Peyer's patch (tissue), 4 donors: Measurements from ENCODE around the gene SZT2. TPM values are rescaled to one million over a fixed set of nuclear protein-coding genes. Genes with fewer than 3 reads are reported as not detected.

ENCODE experiments used
- DNase-seq, 3 donors: peaks; one replicate each; pipeline ENCODE4 v3.0.0-alpha.2; 2017 to 2019
- H3K27ac ChIP-seq, 4 donors: fragments of 200-600 bp; sonication (generic); one replicate each; pipeline ENCODE4 v1.5.1; 2016 to 2019
- H3K27me3 ChIP-seq, 2 donors: fragments of 200-600 bp; sonication (generic); one replicate each; pipeline ENCODE4 v1.5.1; 2019
- H3K36me3 ChIP-seq, 3 donors: fragments of 200-600 bp; sonication (generic); one replicate each; pipeline ENCODE4 v1.5.1; 2016 to 2019
- H3K4me1 ChIP-seq, 4 donors: fragments of 200-600 bp; sonication (generic); one replicate each; pipeline ENCODE4 v1.5.1; 2016 to 2019
- H3K4me3 ChIP-seq, 4 donors: fragments of 200-600 bp; sonication (generic); 1 replicate in 3 of 4; 2 replicates in 1 of 4; pipeline ENCODE4 v1.5.1; 2016 to 2019; ENCODE audit warnings: mild to moderate bottlenecking in 1 of 4
- H3K9me3 ChIP-seq, 4 donors: fragments of 200-600 bp; sonication (generic); one replicate each; pipeline ENCODE4 v1.5.1; 2016 to 2019; ENCODE audit warnings: mild to moderate bottlenecking in 1 of 4
- POLR2A ChIP-seq, 2 donors: fragments of 450-650 bp; IDR thresholded peaks; one replicate each; pipeline ENCODE4 v1.5.1; 2017; ENCODE audit warnings: antibody characterized with exemption in 2 of 2, mild to moderate bottlenecking in 2 of 2, moderate library complexity in 2 of 2
- total RNA-seq, 4 donors: library from RNA; depleted of rRNA; stranded (reverse); fragments of >200 nt; gene quantifications; one replicate each; pipeline ENCODE4 v1.1.0, GENCODE V29; 2016
- TF ChIP-seq, protein P1 (sequence below), 6 experiments: fragments of 450-650 bp in 4 of 6; fragments of 200-600 bp in 2 of 6; sonication (generic) in 1 of 6; IDR thresholded peaks; one replicate each; pipeline ENCODE4 v1.5.1; 2017 to 2019; ENCODE audit warnings: antibody characterized with exemption in 6 of 6, mild to moderate bottlenecking in 3 of 6, moderate library complexity in 1 of 6

SZT2 gene
- total RNA-seq, 4 donors from 2014 or later = 76.9 to 129 (median 104) TPM

DNA sequence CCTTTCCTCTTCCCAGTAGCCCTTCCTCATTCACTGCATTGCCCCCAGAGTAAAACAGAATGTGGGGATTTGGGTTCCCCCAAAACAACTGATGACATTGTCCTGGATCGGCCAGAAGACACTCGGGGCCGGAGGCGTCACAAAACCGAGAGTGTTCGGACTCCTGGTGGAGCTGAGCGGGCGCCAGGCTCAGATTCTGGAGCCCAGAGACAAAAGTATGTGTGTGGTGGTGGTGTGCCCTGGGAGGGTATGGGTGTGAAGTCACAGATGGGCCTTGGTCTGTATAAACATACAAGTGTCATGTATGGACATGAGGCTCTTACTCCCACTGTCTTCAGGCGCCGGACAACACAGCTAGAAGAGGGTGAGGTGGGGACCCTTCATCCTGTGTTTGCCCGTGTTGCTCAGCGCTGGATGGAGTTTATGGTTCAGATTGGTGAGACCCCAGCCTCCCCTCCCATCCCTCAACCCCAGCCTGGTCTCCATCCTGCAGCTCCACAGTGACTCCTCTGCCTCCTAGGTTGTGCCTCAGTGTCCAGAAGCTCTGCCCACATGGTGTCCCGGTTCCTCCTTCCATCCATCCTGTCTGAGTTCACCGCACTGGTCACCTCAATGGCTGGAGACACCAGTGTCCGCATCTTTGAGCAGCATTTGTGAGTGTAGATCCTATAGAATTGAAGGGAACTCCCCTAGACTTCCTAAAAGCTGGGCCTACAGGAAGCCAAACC is 51.6 kb downstream of the SZT2 start:
- Histone ChIP-seq H3K27ac (no peak overlapping the region), H3K4me1 (no peaks in the 10 kb centered on the region), H3K4me3 (no peak overlapping the region), H3K9me3 (no peaks in the 10 kb centered on the region), H3K36me3 (peaks cover 0 to 87% (median 0%) of the 10 kb centered on the region in 3 donors), H3K27me3 (no peaks in the 10 kb centered on the region)
- peak in 1 of 3 donors; percentile 28 for DNase-seq
- TF ChIP-seq, protein P1, sequence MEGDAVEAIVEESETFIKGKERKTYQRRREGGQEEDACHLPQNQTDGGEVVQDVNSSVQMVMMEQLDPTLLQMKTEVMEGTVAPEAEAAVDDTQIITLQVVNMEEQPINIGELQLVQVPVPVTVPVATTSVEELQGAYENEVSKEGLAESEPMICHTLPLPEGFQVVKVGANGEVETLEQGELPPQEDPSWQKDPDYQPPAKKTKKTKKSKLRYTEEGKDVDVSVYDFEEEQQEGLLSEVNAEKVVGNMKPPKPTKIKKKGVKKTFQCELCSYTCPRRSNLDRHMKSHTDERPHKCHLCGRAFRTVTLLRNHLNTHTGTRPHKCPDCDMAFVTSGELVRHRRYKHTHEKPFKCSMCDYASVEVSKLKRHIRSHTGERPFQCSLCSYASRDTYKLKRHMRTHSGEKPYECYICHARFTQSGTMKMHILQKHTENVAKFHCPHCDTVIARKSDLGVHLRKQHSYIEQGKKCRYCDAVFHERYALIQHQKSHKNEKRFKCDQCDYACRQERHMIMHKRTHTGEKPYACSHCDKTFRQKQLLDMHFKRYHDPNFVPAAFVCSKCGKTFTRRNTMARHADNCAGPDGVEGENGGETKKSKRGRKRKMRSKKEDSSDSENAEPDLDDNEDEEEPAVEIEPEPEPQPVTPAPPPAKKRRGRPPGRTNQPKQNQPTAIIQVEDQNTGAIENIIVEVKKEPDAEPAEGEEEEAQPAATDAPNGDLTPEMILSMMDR (IDR thresholded peaks at IDR 0.05) = no peak
- TF ChIP-seq POLR2A (IDR thresholded peaks at IDR 0.05) = no peak

DNA sequence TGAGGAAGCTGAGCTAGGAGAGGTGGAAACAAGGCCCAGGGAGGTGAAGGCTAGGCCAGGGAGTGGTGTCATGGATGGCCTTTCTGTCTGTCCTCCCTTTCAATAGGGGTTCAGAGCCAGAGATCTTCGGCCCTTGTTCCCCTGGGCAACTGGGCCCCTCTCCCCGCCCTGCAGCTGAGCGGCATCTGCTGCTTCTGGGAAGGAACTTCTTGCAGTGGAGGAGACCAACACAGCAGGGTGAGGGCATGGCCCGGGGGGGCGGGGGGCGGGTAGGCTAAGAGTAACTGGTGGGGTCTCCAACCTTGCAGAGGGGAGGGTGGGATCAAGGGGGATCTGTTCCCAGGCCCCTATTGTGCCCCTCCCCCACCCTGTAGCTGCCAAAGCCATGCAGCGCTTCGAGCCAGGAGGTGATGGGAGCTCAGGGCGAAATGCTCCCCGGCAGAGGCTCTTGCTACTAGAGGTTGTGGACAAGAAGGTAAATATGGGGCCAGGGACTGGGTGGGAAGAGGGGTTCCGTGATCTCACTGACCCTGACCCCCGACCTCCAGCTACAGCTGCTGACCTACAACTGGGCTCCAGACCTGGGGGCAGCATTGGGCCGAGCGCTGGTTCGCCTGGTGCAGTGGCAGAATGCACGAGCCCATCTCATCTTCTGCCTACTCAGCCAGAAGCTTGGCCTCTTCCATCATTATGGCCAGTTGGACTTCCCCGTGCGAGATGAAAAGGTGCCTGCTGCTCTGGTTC is 52.4 kb downstream of the SZT2 start:
- H3K4me3 ChIP-seq = no peak overlapping the region
- peaks cover 0 to 95% (median 0%) of the 10 kb centered on the region in 3 donors for H3K36me3 ChIP-seq
- H3K27ac ChIP-seq = no peak overlapping the region
- peak in 1 of 3 donors; percentile 43 for DNase-seq
- no peaks in the 10 kb centered on the region for H3K27me3 ChIP-seq
- no peaks in the 10 kb centered on the region for H3K9me3 ChIP-seq
- no peaks in the 10 kb centered on the region for H3K4me1 ChIP-seq
- TF ChIP-seq POLR2A (IDR thresholded peaks at IDR 0.05) = no peak
- TF ChIP-seq, protein P1 (IDR thresholded peaks at IDR 0.05) = no peak

DNA sequence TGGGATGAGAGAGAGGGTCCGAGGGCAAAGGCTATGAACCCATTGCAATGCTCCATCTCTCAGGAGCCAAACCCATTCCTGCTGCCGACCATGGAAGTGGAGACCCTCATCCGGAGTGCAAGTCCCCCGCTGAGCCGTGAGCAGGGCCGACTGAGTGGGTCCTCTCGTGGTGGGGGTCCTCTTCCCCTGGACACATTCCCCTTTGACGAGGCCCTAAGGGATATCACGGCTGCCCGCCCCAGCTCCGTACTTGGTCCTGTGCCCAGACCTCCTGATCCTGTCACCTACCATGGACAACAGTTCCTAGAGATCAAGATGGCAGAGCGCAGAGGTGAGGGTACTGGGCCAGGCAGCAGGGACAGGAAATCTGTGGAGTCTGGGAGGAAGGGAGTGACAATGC is 53.1 kb downstream of the SZT2 start:
- H3K36me3 ChIP-seq = peaks cover 0 to 98% (median 0%) of the 10 kb centered on the region in 3 donors

DNA sequence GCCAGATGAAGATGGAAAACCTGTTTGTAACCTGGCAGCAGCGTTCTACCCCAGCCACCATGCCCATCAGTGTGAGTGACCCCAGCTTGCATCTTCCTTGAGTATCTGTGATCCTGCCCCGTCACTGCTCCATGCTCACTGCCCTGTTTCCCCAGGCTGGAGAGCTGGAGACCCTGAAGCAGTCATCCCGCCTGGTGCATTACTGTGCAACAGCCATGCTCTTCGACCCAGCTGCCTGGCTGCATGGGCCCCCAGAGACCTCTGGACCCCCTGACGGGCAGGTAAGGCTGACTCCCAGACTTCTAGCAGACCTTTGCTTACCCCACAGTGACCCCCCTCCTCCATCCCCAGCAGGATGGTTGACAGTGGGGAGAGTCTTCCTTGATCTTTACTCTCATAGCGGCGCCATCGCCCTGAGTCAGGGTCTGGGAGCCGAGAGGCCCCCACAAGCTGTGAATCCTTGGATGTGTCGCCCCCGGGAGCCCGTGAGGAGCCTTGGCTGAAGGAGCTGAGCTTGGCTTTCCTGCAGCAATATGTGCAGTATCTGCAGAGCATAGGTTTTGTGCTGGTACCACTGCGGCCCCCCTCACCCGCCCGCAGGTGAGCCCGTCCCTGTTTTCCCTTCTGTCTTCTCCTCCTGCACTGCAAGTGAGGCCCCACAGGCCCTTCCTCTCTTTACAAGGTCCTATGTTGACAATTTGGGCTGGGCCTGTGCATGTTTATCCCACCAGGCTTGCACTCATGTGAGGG is 53.7 kb downstream of the SZT2 start:
- Histone ChIP-seq H3K27me3 (no peaks in the 10 kb centered on the region), H3K27ac (no peak overlapping the region), H3K36me3 (peaks cover 0 to 99% (median 0%) of the 10 kb centered on the region in 3 donors), H3K4me1 (peaks cover 0 to 9% (median 0%) of the 10 kb centered on the region in 4 donors), H3K9me3 (no peaks in the 10 kb centered on the region), H3K4me3 (no peak overlapping the region)
- peak in 1 of 3 donors; percentile 36 for DNase-seq
- TF ChIP-seq, protein P1 (IDR thresholded peaks at IDR 0.05) = no peak
- TF ChIP-seq POLR2A (IDR thresholded peaks at IDR 0.05) = no peak

More for the DNA sequence above, 53.1 kb downstream of the SZT2 start:
- TF ChIP-seq, protein P1 (IDR thresholded peaks at IDR 0.05) = no peak
- TF ChIP-seq POLR2A (IDR thresholded peaks at IDR 0.05) = no peak
- Histone ChIP-seq H3K4me1 (peaks cover 0 to 3% (median 0%) of the 10 kb centered on the region in 4 donors), H3K9me3 (no peaks in the 10 kb centered on the region), H3K27me3 (no peaks in the 10 kb centered on the region), H3K27ac (no peak overlapping the region), H3K4me3 (no peak overlapping the region)
- peak in 1 of 3 donors; percentile 40 for DNase-seq

DNA sequence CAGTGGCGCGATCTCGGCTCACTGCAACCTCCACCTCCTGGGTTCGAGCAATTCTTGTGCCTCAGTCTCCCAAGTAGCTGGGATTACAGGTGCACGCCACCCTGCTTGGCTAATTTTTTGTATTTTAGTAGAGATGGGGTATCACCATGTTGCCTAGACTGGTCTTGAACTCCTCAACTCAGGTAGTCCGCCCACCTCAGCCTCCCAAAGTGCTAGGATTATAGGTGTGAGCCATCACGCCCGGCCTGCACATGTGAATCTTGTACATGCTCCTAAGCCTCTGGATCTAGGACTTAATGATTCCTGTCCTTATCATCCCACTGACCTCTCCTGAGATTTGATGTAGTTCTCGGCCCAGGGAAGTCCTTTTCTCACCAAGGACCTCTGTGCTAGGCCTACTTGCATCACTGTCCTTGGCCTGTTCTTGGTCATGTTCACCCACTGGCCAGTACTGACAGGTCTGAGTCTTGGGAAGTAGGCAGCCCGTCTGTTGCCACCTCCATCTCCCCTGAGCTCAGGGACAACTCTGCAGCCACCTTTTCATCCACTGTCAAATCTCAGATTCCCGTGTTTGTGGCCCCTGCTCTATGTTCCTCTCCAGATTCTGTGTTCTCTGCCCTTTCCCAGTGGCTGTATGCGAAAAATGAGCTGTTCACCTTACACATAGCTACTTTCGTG is 54.6 kb downstream of the SZT2 start:
- peaks cover 0 to 9% (median 0%) of the 10 kb centered on the region in 4 donors for H3K4me1 ChIP-seq
- no peak overlapping the region for H3K4me3 ChIP-seq
- TF ChIP-seq, protein P1 (IDR thresholded peaks at IDR 0.05) = no peak
- TF ChIP-seq POLR2A (IDR thresholded peaks at IDR 0.05) = no peak
- no peak overlapping the region for H3K27ac ChIP-seq
- no peaks in the 10 kb centered on the region for H3K27me3 ChIP-seq
- peaks cover 0 to 99% (median 0%) of the 10 kb centered on the region in 3 donors for H3K36me3 ChIP-seq
- DNase-seq = peak in 1 of 3 donors; percentile 33
- no peaks in the 10 kb centered on the region for H3K9me3 ChIP-seq
